Upper lobe of left lung (tissue), 6 donors: ENCODE results near the gene MRPL19. TPM values are rescaled to one million over a fixed set of nuclear protein-coding genes. Genes with fewer than 3 reads are reported as not detected.
"Not testable (repeated sequence)": the region's sequence is repeated elsewhere in the genome, so short reads cannot be mapped to it uniquely, and the experiment has no call there.

ENCODE experiments used
- ATAC-seq, 2 donors: fragments of 200-7000 bp; cut with Tn5 transposase; one replicate each; pipeline ENCODE4 v1.9.1; 2022; ENCODE audit warnings: mild to moderate bottlenecking in 2 of 2, moderate library complexity in 2 of 2; ENCODE audit not compliant: low FRiP score in 2 of 2
- DNase-seq, 2 donors: peaks; one replicate each; pipeline ENCODE4 v3.0.0-alpha.2; 2019 to 2020
- H3K27ac ChIP-seq, 4 donors: fragments of 200-600 bp; sonication (generic); one replicate each; pipeline ENCODE4 v1.5.1; 2016 to 2019
- H3K27me3 ChIP-seq, 4 donors: fragments of 200-600 bp; sonication (generic); one replicate each; pipeline ENCODE4 v1.5.1; 2017 to 2019
- H3K36me3 ChIP-seq, 4 donors: fragments of 200-600 bp; sonication (generic); one replicate each; pipeline ENCODE4 v1.5.1; 2016 to 2019
- H3K4me1 ChIP-seq, 4 donors: fragments of 200-600 bp; sonication (generic); one replicate each; pipeline ENCODE4 v1.5.1; 2018 to 2019
- H3K4me3 ChIP-seq, 4 donors: fragments of 200-600 bp; sonication (generic); one replicate each; pipeline ENCODE4 v1.5.1; 2017 to 2019; ENCODE audit warnings: mild to moderate bottlenecking in 2 of 4, moderate library complexity in 1 of 4
- H3K9me3 ChIP-seq, 4 donors: fragments of 200-600 bp; sonication (generic); one replicate each; pipeline ENCODE4 v1.5.1; 2018 to 2019
- EP300 ChIP-seq, 4 donors: sonication (generic); formaldehyde crosslinking; IDR thresholded peaks; one replicate each; pipeline ENCODE4 v1.5.1; 2017; ENCODE audit warnings: antibody characterized with exemption in 4 of 4, control low read depth in 2 of 4
- POLR2A ChIP-seq, 4 donors: fragments of 450-650 bp; IDR thresholded peaks; one replicate each; pipeline ENCODE4 v1.5.1; 2016 to 2017; ENCODE audit warnings: antibody characterized with exemption in 4 of 4, mild to moderate bottlenecking in 2 of 4
- POLR2AphosphoS5 ChIP-seq, 2 donors: sonication (generic); formaldehyde crosslinking; IDR thresholded peaks; one replicate each; pipeline ENCODE4 v1.5.1; 2017; ENCODE audit warnings: antibody characterized with exemption in 2 of 2
- WGBS, 2 donors: methylation state at CpG; one replicate each; pipeline ENCODE4 v1.1.5; 2017 to 2018; 5-methylcytosine and 5-hydroxymethylcytosine counted together
- total RNA-seq, 6 donors: library from RNA; depleted of rRNA in 4 of 6; stranded (reverse); fragments of >200 nt in 4 of 6; gene quantifications; one replicate each; pipeline versions ENCODE4 v1.1.0 to v1.2.1, GENCODE V29; 2016 to 2021
- TF ChIP-seq, protein P1 (sequence below), 6 experiments: fragments of 450-650 bp in 4 of 6; fragments of 200-600 bp in 2 of 6; sonication (generic) in 2 of 6; IDR thresholded peaks; one replicate each; pipeline ENCODE4 v1.5.1; 2016 to 2019; ENCODE audit warnings: antibody characterized with exemption in 6 of 6
- donor health status: DM: no; HTN: no; CAD: no; lungs with moderate emphysema.
- donor health status: DM: no; HTN: yes; CAD: no; lungs with severe emphysema.

Gene MRPL19
- total RNA-seq, 6 donors from 2014 or later: 23.4 to 34.3 (median 30.7) TPM

DNA sequence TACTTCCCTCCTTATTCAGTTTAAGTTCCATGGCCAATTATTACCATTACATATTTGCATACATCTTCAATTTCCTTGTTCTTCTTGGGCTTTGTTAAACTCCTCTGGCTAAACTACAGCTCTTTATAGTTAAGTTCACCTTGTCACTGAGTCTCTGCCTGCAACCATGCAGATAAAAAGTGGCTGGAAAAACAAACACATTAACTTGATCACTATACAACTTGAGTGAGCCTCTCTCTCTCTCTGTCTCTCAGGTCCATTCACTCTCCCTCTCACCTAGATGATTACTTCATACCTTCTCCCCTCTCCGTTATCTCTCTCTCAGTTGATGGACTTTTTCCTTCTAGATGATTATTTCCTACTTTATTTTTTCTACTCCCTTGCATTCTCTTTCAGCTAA, 33.8 kb downstream of the MRPL19 start:
- Histone ChIP-seq H3K36me3 (peaks cover 0 to 22% (median 10%) of the 10 kb centered on the region in 4 donors), H3K27ac (no peak overlapping the region), H3K4me1 (peaks cover 0 to 3% (median 0%) of the 10 kb centered on the region in 4 donors), H3K4me3 (no peak overlapping the region), H3K9me3 (no peaks in the 10 kb centered on the region), H3K27me3 (no peaks in the 10 kb centered on the region)
- 83 to 92% methylated on average over 1 of the region's 1 CpG for WGBS, 2 donors
- DNase-seq: no peak
- TF ChIP-seq, protein P1, sequence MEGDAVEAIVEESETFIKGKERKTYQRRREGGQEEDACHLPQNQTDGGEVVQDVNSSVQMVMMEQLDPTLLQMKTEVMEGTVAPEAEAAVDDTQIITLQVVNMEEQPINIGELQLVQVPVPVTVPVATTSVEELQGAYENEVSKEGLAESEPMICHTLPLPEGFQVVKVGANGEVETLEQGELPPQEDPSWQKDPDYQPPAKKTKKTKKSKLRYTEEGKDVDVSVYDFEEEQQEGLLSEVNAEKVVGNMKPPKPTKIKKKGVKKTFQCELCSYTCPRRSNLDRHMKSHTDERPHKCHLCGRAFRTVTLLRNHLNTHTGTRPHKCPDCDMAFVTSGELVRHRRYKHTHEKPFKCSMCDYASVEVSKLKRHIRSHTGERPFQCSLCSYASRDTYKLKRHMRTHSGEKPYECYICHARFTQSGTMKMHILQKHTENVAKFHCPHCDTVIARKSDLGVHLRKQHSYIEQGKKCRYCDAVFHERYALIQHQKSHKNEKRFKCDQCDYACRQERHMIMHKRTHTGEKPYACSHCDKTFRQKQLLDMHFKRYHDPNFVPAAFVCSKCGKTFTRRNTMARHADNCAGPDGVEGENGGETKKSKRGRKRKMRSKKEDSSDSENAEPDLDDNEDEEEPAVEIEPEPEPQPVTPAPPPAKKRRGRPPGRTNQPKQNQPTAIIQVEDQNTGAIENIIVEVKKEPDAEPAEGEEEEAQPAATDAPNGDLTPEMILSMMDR (IDR thresholded peaks at IDR 0.05): no peak
- no peak for TF ChIP-seq POLR2AphosphoS5 (IDR thresholded peaks at IDR 0.05)
- no peak for TF ChIP-seq EP300 (IDR thresholded peaks at IDR 0.05)
- TF ChIP-seq POLR2A (IDR thresholded peaks at IDR 0.05): no peak
- no peak for ATAC-seq

DNA sequence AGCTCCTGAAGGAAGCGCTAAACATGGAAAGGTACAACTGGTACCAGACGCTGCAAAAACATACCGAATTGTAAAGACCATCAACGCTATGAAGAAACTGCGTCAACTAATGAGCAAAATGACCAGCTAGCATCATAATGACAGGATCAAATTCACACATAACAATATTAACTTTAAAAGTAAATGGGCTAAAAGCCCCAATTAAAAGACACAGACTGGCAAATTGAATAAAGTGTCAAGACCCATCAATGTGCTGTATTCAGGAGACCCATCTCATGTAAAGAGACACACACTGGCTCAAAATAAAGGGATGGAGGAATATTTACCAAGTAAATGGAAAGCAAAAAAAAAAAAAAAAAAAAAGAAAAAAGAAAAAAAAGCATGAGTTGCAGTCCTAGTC, 36.8 kb downstream of the MRPL19 start:
- H3K9me3 ChIP-seq, H3K27ac ChIP-seq, ATAC-seq, H3K4me1 ChIP-seq, H3K27me3 ChIP-seq, DNase-seq, H3K4me3 ChIP-seq: not testable (repeated sequence)
- peaks cover 10 to 50% (median 16%) of the 10 kb centered on the region in 4 donors for H3K36me3 ChIP-seq
- 95 to 98% methylated on average over 5 of the region's 5 CpGs for WGBS, 2 donors

DNA sequence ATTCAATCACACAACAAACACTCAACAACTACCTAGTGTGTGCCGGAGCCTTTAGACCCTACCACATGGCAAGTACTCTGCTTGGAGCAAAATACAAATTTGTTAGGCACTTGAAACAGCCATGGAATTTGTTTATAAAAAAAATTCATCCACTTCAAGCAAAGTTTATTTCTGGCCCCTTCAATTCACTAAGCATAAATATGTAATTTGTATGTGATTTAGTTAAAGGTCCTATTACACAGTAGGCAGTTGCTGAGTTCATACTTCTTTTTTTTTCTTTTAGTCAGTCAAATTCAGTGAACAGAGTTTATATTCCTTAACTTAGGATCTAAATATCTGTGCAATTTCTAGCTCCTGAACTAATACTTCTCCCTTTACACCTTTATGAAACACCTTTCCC, 41.6 kb downstream of the MRPL19 start:
- Histone ChIP-seq H3K27ac (no peak overlapping the region), H3K36me3 (peaks cover 9 to 82% (median 16%) of the 10 kb centered on the region in 4 donors), H3K4me3 (no peak overlapping the region), H3K4me1 (no peaks in the 10 kb centered on the region), H3K9me3 (no peaks in the 10 kb centered on the region), H3K27me3 (no peaks in the 10 kb centered on the region)
- no peak for ATAC-seq
- TF ChIP-seq POLR2AphosphoS5 (IDR thresholded peaks at IDR 0.05): no peak
- no peak for TF ChIP-seq EP300 (IDR thresholded peaks at IDR 0.05)
- no peak for TF ChIP-seq POLR2A (IDR thresholded peaks at IDR 0.05)
- TF ChIP-seq, protein P1 (IDR thresholded peaks at IDR 0.05): no peak
- no peak for DNase-seq
- 72 to 90% methylated on average over 1 of the region's 1 CpG for WGBS, 2 donors

DNA sequence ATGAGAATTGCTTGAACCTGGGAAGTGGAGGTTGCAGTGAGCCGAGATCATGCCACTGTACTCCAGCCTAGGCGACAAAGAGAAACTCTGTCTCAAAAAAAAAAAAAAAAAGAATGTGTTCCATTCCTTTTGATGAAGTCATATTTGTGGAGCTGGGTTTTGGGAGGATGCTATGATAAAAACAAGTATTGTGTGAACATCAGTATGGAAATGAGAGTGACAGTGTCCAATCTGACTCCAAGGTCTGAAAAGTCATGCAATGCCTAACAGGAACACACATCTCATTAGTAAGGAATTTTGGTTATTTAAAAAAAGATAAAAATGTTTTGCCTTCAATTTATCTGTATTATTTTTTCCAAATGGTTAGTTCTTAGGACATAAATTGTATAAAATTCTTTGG, 52.3 kb downstream of the MRPL19 start:
- TF ChIP-seq POLR2AphosphoS5 (IDR thresholded peaks at IDR 0.05) (no peak), EP300 (IDR thresholded peaks at IDR 0.05) (no peak), POLR2A (IDR thresholded peaks at IDR 0.05) (no peak)
- TF ChIP-seq, protein P1 (IDR thresholded peaks at IDR 0.05): no peak
- peaks cover 2 to 82% (median 23%) of the 10 kb centered on the region in 4 donors for H3K36me3 ChIP-seq
- 68 to 95% methylated on average over 2 of the region's 2 CpGs for WGBS, 2 donors
- ATAC-seq (no peak), DNase-seq (no peak)
- H3K27me3 ChIP-seq: no peaks in the 10 kb centered on the region
- H3K27ac ChIP-seq: no peak overlapping the region
- no peak overlapping the region for H3K4me3 ChIP-seq
- no peaks in the 10 kb centered on the region for H3K9me3 ChIP-seq
- H3K4me1 ChIP-seq: no peaks in the 10 kb centered on the region

DNA sequence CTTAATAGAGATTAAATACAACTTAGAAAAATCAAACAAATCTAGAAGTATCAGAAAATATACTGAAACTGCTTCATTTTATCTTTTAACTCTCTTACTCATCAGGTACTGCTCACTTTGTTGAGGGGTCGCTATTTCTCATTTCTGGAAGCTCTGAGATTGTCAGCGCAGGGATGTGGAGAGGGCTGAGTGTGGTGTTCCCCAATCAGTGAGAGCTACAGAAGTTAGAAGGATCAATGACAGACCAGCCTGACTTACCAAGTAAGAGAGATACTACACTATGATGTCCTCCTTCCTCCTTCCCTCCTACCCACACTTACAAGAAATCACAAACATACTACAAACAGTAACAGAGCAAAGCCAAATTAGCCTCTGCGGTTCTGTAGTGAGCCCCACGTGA, 56.0 kb downstream of the MRPL19 start:
- Histone ChIP-seq H3K27ac (no peak overlapping the region), H3K27me3 (no peaks in the 10 kb centered on the region), H3K9me3 (no peaks in the 10 kb centered on the region), H3K4me1 (no peaks in the 10 kb centered on the region), H3K36me3 (peaks cover 3 to 78% (median 25%) of the 10 kb centered on the region in 4 donors), H3K4me3 (no peak overlapping the region)
- WGBS, 2 donors: 95 to 98% methylated on average over 4 of the region's 4 CpGs
- no peak for DNase-seq
- ATAC-seq: no peak
- TF ChIP-seq POLR2AphosphoS5 (IDR thresholded peaks at IDR 0.05) (no peak), POLR2A (IDR thresholded peaks at IDR 0.05) (no peak), EP300 (IDR thresholded peaks at IDR 0.05) (no peak)

DNA sequence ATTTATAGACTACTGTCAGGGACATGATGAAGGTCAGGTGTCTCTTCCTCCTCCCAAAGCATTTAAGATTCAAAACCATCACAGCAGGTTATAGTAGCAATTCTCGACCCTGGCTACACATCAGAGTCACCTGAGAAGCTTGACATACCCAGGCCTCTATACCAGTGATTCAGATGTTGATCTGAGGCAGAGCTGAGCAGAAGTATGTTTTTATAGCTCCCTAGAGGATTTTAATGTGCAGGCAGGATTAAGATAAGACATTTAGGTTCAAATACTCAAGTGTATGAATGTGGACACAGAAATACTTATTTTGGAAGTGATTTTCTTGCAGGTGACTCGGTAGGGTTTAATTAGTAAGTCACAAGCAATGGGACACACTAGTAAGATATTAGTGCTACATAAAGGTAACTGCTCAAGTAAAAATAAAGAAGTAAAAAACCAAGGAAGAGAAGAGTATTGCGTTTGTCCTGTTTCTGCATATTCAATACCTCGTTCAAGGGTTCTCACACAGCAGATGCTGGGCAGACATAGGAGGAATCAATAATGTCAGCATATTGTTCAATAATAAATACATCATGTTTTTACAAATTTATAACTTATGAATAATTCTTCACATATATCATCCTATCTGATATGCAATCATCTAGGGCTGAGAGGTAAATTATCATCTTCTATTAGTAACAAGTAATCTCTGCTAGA, 57.2 kb downstream of the MRPL19 start:
- DNase-seq (no peak), ATAC-seq (no peak)
- Histone ChIP-seq H3K36me3 (peaks cover 3 to 66% (median 24%) of the 10 kb centered on the region in 4 donors), H3K9me3 (no peaks in the 10 kb centered on the region), H3K4me3 (no peak overlapping the region), H3K27me3 (no peaks in the 10 kb centered on the region), H3K4me1 (peaks cover 0 to 5% (median 1%) of the 10 kb centered on the region in 4 donors), H3K27ac (no peak overlapping the region)
- TF ChIP-seq POLR2A (IDR thresholded peaks at IDR 0.05): no peak
- no peak for TF ChIP-seq EP300 (IDR thresholded peaks at IDR 0.05)
- TF ChIP-seq POLR2AphosphoS5 (IDR thresholded peaks at IDR 0.05): no peak
- TF ChIP-seq, protein P1 (IDR thresholded peaks at IDR 0.05): no peak
- 85 to 92% methylated on average over 4 of the region's 4 CpGs for WGBS, 2 donors
